AG10803 (cell line): ENCODE data around the gene GFPT2.
A peak's percentile ranks its signal among the peaks of the same experiment; 100 is the strongest.

Experiments
- DNase-seq: peaks from one replicate; pipeline ENCODE4 v3.0.0; 2010; ENCODE audit warnings: low read depth
- H3K4me3 ChIP-seq: 2 replicates; pipeline ENCODE4 v1.5.1; 2011; ENCODE audit warnings: mild to moderate bottlenecking, low read length, control low read depth
- CTCF ChIP-seq: conservative IDR thresholded peaks from 2 replicates; pipeline ENCODE4 v1.5.1; 2011; ENCODE audit warnings: mild to moderate bottlenecking, low read length, control low read depth, inconsistent platforms

Gene GFPT2

DNA sequence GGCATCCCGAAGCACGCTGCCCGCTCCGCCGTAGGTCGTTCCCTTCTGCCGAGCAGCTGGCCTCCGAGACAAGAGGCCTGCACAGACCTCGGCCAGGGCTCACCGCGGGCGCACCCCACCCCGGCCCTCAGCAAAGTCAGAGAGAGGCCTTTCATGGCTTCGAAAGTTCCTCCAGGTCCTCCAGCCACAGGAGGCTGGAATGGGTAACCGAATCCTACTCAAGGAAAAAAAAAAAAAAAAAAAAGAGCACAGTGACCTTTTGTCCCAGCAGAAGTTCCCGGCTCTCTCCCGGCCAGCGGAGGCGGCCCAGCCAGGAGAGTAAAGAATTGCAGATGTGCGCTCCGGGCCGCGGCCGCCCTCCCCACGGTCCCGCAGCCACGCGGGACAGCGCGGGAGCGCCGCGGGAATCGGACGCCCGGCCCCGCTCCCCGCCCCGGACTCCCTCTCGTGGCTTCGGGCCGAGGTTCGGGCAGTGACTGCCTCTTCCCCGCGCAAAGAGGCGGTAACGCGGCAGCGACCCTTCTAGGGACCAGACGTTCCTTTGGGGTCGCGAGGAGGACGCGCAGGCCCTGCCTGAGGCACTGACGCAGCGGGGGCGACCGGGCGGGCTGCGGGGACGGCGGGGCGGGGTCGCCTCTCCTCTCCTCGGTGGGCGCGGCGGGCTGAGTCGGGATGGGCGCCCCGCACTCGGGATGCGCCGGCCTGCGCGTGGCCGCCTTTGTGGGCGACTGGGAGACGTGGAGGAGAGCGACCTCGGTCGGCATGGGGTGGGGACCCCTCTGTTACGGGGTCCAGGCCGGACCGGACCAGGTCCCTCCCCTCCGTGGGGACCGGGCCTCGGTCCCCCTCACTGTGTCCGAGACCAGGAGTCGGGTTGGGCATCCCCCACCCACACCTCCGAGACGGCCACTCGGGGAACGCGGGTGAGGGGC lies 754 bp downstream of the GFPT2 start:
- TF ChIP-seq CTCF = 0 out of 2 replicates have a peak, but pooled peaks have one; percentile 4
- DNase-seq = peak; percentile 44
- H3K4me3 ChIP-seq = peak overlapping the region; percentile 78

GRCh38 chr5:180350711-180351465 lies 2.2 kb downstream of the GFPT2 start:
- no peak for DNase-seq
- no peak for TF ChIP-seq CTCF

DNA sequence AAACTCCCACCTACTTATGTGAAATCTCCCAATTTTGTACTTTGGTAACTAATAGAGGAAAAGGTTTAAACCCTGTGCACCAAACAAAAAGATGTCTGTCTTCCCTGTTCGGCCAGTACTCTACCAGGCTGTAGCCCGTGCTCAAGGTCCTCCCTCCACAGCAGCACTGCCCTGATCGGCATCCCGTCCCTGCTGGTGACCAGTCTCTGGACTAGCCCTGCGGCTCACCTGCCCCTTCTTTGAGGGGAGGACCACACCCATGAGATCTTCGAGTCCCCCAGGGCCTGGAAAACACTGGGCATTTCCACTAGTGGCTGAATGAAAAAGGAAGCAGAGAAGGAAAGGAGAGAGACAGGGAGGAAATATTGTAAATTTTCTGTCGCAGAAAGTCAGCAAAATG lies 2.8 kb downstream of the GFPT2 start:
- TF ChIP-seq CTCF = no peak
- DNase-seq = no peak
- no peak overlapping the region for H3K4me3 ChIP-seq

More at GRCh38 chr5:180350711-180351465, 2.2 kb downstream of the GFPT2 start:
- no peak overlapping the region for H3K4me3 ChIP-seq

GRCh38 chr5:180349391-180349790 lies 3.7 kb downstream of the GFPT2 start:
- H3K4me3 ChIP-seq = no peak overlapping the region
- DNase-seq = no peak
- no peak for TF ChIP-seq CTCF

DNA sequence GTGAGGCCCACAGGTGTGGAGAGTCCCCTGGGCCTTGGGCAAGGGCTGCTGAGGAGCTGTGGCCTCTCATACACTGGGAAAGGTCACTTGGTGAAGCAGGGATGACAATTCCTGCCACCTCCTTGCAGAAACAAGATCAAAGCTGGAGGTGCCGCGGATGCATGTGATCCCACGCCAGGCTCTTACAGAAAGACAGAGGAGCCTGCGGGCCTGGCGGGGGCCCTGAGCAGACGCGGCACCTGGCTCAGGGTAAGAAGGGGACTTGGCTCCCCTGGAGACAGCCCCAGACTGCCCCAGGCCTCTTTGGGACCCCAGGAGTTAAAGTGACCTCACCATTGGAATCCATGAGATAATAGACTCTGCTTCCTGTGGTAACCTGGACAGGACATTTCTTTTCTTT lies 4.8 kb downstream of the GFPT2 start:
- DNase-seq = no peak
- no peak overlapping the region for H3K4me3 ChIP-seq
- no peak for TF ChIP-seq CTCF

GRCh38 chr5:180347702-180348101 lies 5.4 kb downstream of the GFPT2 start:
- H3K4me3 ChIP-seq = no peak overlapping the region
- no peak for DNase-seq
- TF ChIP-seq CTCF = no peak
